CD14-positive monocyte (primary cell): Measurements from ENCODE around the gene HERPUD2. TPM values are rescaled to one million over a fixed set of nuclear protein-coding genes. Genes with fewer than 3 reads are reported as not detected.
A peak's percentile ranks its signal among the peaks of the same experiment; 100 is the strongest.

Experiments
- DNase-seq, 3 donors: peaks; one replicate each; pipeline ENCODE4 v3.0.0-alpha.2; 2011 to 2022
- H2AFZ ChIP-seq: 2 replicates; pipeline ENCODE4 v1.6.0; 2012; ENCODE audit warnings: mild to moderate bottlenecking, low read depth, low read length, inconsistent platforms; ENCODE audit not compliant: insufficient read depth, poor library complexity, severe bottlenecking
- H3K27ac ChIP-seq, 2 donors: 1 replicate in 1 of 2; 2 replicates in 1 of 2; pipeline ENCODE4 v1.5.1; 2012 to 2013; ENCODE audit warnings: low read length in 2 of 2, control low read depth in 1 of 2, inconsistent platforms in 1 of 2, low read depth in 1 of 2, mild to moderate bottlenecking in 1 of 2
- H3K27me3 ChIP-seq, 2 donors: one replicate each; pipeline versions ENCODE4 v1.6.0 to v1.6.1; 2011 to 2013; ENCODE audit warnings: low read length in 2 of 2; ENCODE audit not compliant: control insufficient read depth in 2 of 2, insufficient read depth in 2 of 2
- H3K36me3 ChIP-seq, 2 donors: replicated peaks in 1 of 2; 1 replicate in 1 of 2; 2 replicates in 1 of 2; pipeline versions ENCODE4 v1.5.1 to v1.6.1; 2012 to 2013; ENCODE audit warnings: low read length in 2 of 2, control low read depth in 1 of 2, inconsistent platforms in 1 of 2, mild to moderate bottlenecking in 1 of 2; ENCODE audit not compliant: insufficient read depth in 2 of 2, control insufficient read depth in 1 of 2
- H3K4me1 ChIP-seq, 2 donors: 1 replicate in 1 of 2; 2 replicates in 1 of 2; pipeline versions ENCODE4 v1.5.1 to v1.6.1; 2012 to 2013; ENCODE audit warnings: low read length in 2 of 2, control low read depth in 1 of 2, inconsistent platforms in 1 of 2, mild to moderate bottlenecking in 1 of 2, moderate library complexity in 1 of 2; ENCODE audit not compliant: insufficient read depth in 2 of 2, control insufficient read depth in 1 of 2
- H3K4me2 ChIP-seq: replicated peaks from 2 replicates; pipeline ENCODE3; 2012; ENCODE audit warnings: low read length, moderate library complexity, mild to moderate bottlenecking; ENCODE audit not compliant: poor library complexity, severe bottlenecking; ENCODE audit errors: extremely low read depth
- H3K4me3 ChIP-seq, 3 experiments: fragments of 200-600 bp in 1 of 3; sonication (generic) in 1 of 3; replicated peaks in 1 of 3; 1 replicate in 2 of 3; 2 replicates in 1 of 3; pipeline ENCODE4 v1.5.1; 2011 to 2013; ENCODE audit warnings: low read length in 3 of 3, mild to moderate bottlenecking in 3 of 3, control low read depth in 2 of 3, low read depth in 2 of 3, inconsistent platforms in 1 of 3, moderate library complexity in 1 of 3
- H3K79me2 ChIP-seq: 2 replicates; pipeline ENCODE4 v1.6.0; 2012; ENCODE audit warnings: mild to moderate bottlenecking, control low read depth, inconsistent platforms, low read length, moderate library complexity; ENCODE audit not compliant: insufficient read depth
- H3K9ac ChIP-seq: 2 replicates; pipeline ENCODE4 v1.6.0; 2017; ENCODE audit warnings: low read length, mild to moderate bottlenecking; ENCODE audit not compliant: insufficient read depth, poor library complexity, severe bottlenecking
- H3K9me3 ChIP-seq, 2 donors: replicated peaks in 1 of 2; 1 replicate in 1 of 2; 2 replicates in 1 of 2; pipeline versions ENCODE4 v1.5.1 to v1.6.1; 2012 to 2013; ENCODE audit warnings: low read length in 2 of 2, control low read depth in 1 of 2; ENCODE audit not compliant: control insufficient read depth in 1 of 2, insufficient read depth in 1 of 2
- H4K20me1 ChIP-seq: 2 replicates; pipeline ENCODE4 v1.6.0; 2012; ENCODE audit warnings: mild to moderate bottlenecking, low read length, control low read depth, moderate library complexity; ENCODE audit not compliant: insufficient read depth
- H3K27ac Mint-ChIP-seq, 7 donors: one replicate each; pipeline ENCODE4 v1.8.0; 2020; ENCODE audit warnings: mild to moderate bottlenecking in 7 of 7, mixed read lengths in 7 of 7, moderate library complexity in 6 of 7, inconsistent platforms in 2 of 7
- H3K27me3 Mint-ChIP-seq, 3 donors: one replicate each; pipeline ENCODE4 v1.8.0; 2021 to 2022; ENCODE audit warnings: low read depth in 3 of 3, mild to moderate bottlenecking in 3 of 3, mixed read lengths in 3 of 3, moderate library complexity in 3 of 3, inconsistent platforms in 1 of 3
- H3K36me3 Mint-ChIP-seq, 2 donors: one replicate each; pipeline ENCODE4 v1.8.0; 2020; ENCODE audit warnings: mixed read lengths in 2 of 2, inconsistent platforms in 1 of 2, mild to moderate bottlenecking in 1 of 2
- H3K4me1 Mint-ChIP-seq: one replicate; pipeline ENCODE4 v1.8.0; 2020; ENCODE audit warnings: mild to moderate bottlenecking, mixed read lengths
- H3K4me3 Mint-ChIP-seq, 2 donors: one replicate each; pipeline ENCODE4 v1.8.0; 2020; ENCODE audit warnings: mild to moderate bottlenecking in 2 of 2, mixed read lengths in 2 of 2, moderate library complexity in 1 of 2
- H3K9me3 Mint-ChIP-seq, 7 donors: one replicate each; pipeline ENCODE4 v1.8.0; 2020 to 2022; ENCODE audit warnings: mixed read lengths in 7 of 7, mild to moderate bottlenecking in 6 of 7, moderate library complexity in 6 of 7, inconsistent platforms in 2 of 7
- CTCF ChIP-seq: fragments of 200-600 bp; IDR thresholded peaks from one replicate; pipeline ENCODE4 v1.8.0; 2022; ENCODE audit warnings: antibody characterized with exemption, mild to moderate bottlenecking
- WGBS: methylation state at CpG from one replicate; pipeline ENCODE4 v1.1.5; 2013; ENCODE audit warnings: missing lambda C conversion rate; ENCODE audit not compliant: insufficient coverage; 5-methylcytosine and 5-hydroxymethylcytosine counted together
- intact Hi-C, 2 donors: fragments of 100-400 bp; cut with micrococcal nuclease; formaldehyde crosslinking; loops; one replicate each; pipeline versions ENCODE4 v1.15.0 to v1.15.1; 2023
- polyA plus RNA-seq, 3 donors: library from polyadenylated mRNA; depleted of rRNA in 1 of 3; unstranded in 2 of 3; stranded (reverse) in 1 of 3; fragments of 300-500 nt in 2 of 3; fragments of >200 nt in 1 of 3; fragmentation: Illumina TruSeq in 2 of 3; gene quantifications; 1 replicate in 2 of 3; 2 replicates in 1 of 3; pipeline ENCODE4 v1.2.3, GENCODE V29; 2012 to 2021

The HERPUD2 gene
- polyA plus RNA-seq, 3 donors, result 36.1 to 40.9 (median 36.4) TPM

GRCh38 chr7:35652124-35652523 is 42.8 kb downstream of the HERPUD2 start:
- no peaks in the 10 kb centered on the region for H3K9me3 ChIP-seq
- DNase-seq, result no peak
- no peak overlapping the region for H3K4me3 ChIP-seq
- H3K27me3 ChIP-seq, result no peaks in the 10 kb centered on the region
- peaks cover 19 to 77% of the 10 kb centered on the region in 2 donors for H3K36me3 ChIP-seq
- no peak overlapping the region for H2AFZ ChIP-seq
- H4K20me1 ChIP-seq, result peaks cover 76% of the 10 kb centered on the region
- H3K4me1 ChIP-seq, result no peaks in the 10 kb centered on the region
- TF ChIP-seq CTCF, result no peak
- H3K27me3 Mint-ChIP-seq, result peaks cover 0 to under 1% (median 0%) of the 10 kb centered on the region in 3 donors
- H3K4me3 Mint-ChIP-seq, result no peak overlapping the region
- H3K9ac ChIP-seq, result no peak overlapping the region
- H3K9me3 Mint-ChIP-seq, result peaks cover 10 to 21% (median 17%) of the 10 kb centered on the region in 7 donors
- H3K4me2 ChIP-seq, result no peak overlapping the region
- H3K27ac ChIP-seq, result no peak overlapping the region
- peaks cover 69 to 79% of the 10 kb centered on the region in 2 donors for H3K36me3 Mint-ChIP-seq
- intact Hi-C loops, result no loop called here
- H3K4me1 Mint-ChIP-seq, result peaks cover 4% of the 10 kb centered on the region
- 100% methylated on average over 4 of the region's 5 CpGs for WGBS
- peak overlapping the region in 1 of 7 donors; percentile 1 for H3K27ac Mint-ChIP-seq
- H3K79me2 ChIP-seq, result peaks cover 39% of the 10 kb centered on the region

GRCh38 chr7:35650751-35651150 is 44.2 kb downstream of the HERPUD2 start:
- Histone ChIP-seq H2AFZ (no peak overlapping the region), H3K4me2 (no peak overlapping the region), H3K9me3 (no peaks in the 10 kb centered on the region), H3K9ac (no peak overlapping the region), H3K36me3 (peaks cover 19 to 72% of the 10 kb centered on the region in 2 donors), H4K20me1 (peaks cover 87% of the 10 kb centered on the region), H3K4me3 (no peak overlapping the region), H3K27me3 (no peaks in the 10 kb centered on the region), H3K79me2 (peaks cover 44% of the 10 kb centered on the region), H3K4me1 (no peaks in the 10 kb centered on the region), H3K27ac (no peak overlapping the region)
- DNase-seq, result no peak
- Mint-ChIP-seq H3K27ac (no peak overlapping the region), H3K36me3 (peaks cover 65 to 71% of the 10 kb centered on the region in 2 donors), H3K4me1 (peaks cover 12% of the 10 kb centered on the region), H3K9me3 (peaks cover 10 to 21% (median 15%) of the 10 kb centered on the region in 7 donors), H3K27me3 (peaks cover 0 to 2% (median 0%) of the 10 kb centered on the region in 3 donors), H3K4me3 (no peak overlapping the region)
- 100% methylated on average over 4 of the region's 4 CpGs for WGBS
- intact Hi-C loops, result no loop called here
- TF ChIP-seq CTCF, result no peak
